OCI-M1 (cell line): ENCODE measurements around the gene C12orf50.
"Not testable (repeated sequence)": the region's sequence is repeated elsewhere in the genome, so short reads cannot be mapped to it uniquely, and the experiment has no call there.

Experiments used
- DNase-seq: peaks from one replicate; lab custom pipeline; 2025; lab: John Stamatoyannopoulos, UW

C12orf50 gene

GRCh38 chr12:87988534-87988933 lies 40.7 kb downstream of the C12orf50 start:
- DNase-seq, result no peak

- no peak for DNase-seq
These were observed 44.0 kb downstream of the C12orf50 start for GRCh38 chr12:87985069-87985675.

GRCh38 chr12:87982208-87982607 lies 47.0 kb downstream of the C12orf50 start:
- DNase-seq, result no peak

GRCh38 chr12:87981495-87981894 lies 47.7 kb downstream of the C12orf50 start:
- no peak for DNase-seq

- no peak for DNase-seq
These were observed 53.3 kb downstream of the C12orf50 start for GRCh38 chr12:87975879-87976278.

DNA sequence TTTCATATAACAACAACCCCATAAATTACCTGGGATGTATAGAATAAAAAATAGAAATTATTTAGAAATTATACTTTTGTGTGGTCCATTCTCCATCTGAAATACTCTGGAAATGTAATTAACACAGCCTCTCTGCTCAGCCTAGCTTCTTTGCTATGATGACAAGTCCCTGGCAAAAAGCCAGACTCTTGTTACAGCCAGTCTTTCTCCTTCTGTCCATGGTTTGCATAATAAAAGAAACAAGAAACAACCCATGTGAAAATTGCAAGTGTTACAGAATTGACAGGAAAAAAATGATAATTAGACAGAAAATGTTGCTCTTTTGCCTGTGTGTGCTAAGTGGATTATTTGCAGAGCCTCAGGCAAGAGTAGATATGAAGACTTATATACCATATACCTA lies 61.3 kb downstream of the C12orf50 start:
- DNase-seq, result peak; percentile 4

GRCh38 chr12:87960566-87960965 lies 68.6 kb downstream of the C12orf50 start:
- DNase-seq, result no peak

DNA sequence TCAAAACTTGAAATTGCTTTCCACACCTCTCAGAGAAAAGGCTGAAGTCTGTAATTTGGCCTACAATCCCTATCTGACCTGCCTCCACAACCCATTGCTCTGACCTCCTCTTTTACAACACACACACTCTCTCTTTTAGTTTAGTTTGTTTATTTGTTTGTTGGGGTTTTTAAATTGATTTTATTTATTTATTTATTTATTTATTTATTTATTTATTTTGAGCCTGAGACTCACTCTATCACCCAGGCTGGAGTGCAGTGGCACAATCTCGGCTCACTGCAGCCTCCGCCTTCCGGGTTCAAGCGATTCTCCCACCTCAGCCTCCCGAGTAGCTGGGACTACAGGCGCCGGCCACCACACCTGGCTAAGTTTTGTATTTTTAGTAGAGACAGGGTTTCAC lies 75.2 kb downstream of the C12orf50 start:
- not testable (repeated sequence) for DNase-seq

- peak; percentile 67 for DNase-seq
These were observed 75.8 kb downstream of the C12orf50 start for GRCh38 chr12:87953256-87953860.

- no peak for DNase-seq
These were observed 76.4 kb downstream of the C12orf50 start for GRCh38 chr12:87952850-87953249.

DNA sequence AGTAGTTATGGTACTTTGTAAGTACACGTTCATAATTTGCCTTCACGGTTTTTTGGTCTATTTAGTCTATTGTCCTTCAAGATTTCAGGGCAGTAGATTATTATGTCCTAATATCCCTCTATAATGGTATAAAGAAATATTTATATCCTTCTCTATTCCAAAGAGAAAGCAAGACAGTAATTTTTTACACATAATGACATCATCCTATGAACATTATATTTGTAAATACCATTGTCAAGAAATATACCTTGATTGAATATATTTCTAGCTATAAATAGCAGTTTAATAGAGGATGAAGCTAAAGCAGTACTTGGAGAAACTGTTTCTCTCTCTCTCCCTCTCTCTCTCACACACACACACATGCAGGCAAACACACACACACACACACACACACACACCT lies 77.0 kb downstream of the C12orf50 start:
- DNase-seq, result no peak

- no peak for DNase-seq
These were observed 85.4 kb downstream of the C12orf50 start for GRCh38 chr12:87943762-87944161.

GRCh38 chr12:87943023-87943422 lies 86.2 kb downstream of the C12orf50 start:
- no peak for DNase-seq

GRCh38 chr12:87939182-87939581 lies 90.0 kb downstream of the C12orf50 start:
- DNase-seq, result no peak

DNA sequence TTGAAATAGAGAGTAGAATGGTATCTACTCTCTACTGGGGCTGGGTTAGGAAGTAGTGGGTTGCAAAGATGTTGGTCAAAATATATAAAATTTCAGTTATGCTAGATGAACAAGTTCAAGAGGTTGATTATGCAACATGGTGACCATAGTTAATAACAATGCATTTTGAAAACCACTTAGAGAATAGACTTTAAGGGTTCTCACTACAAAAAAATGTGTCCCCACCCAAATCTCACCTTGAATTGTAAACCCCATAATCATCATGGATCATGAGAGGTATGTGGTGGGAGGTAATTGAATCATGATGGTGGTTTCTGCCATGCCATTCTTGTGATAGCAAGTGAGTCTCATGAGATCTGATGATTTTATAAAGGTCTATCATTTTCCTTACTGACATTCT lies 94.0 kb downstream of the C12orf50 start:
- DNase-seq, result no peak

GRCh38 chr12:87933991-87934390 lies 95.2 kb downstream of the C12orf50 start:
- DNase-seq, result no peak

DNA sequence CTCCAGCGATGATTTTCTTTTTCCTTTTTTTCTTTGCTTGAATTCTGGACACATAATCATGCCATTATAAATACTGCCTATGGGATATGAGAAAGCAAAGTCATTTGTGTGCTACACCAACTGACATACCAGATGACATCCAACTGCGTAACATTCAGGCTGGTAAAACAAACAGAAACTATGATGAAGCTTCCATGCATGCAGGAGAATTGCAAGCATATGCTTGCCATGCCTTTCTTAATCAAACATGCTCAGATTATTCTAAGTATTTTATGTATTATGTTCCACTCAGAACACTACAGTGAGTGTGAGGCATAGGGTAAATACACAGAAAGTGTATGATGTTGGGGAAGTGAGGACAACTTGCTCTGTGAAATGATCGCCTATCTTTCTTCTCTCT lies 97.4 kb downstream of the C12orf50 start:
- no peak for DNase-seq

GRCh38 chr12:87930627-87931026 lies 98.6 kb downstream of the C12orf50 start:
- no peak for DNase-seq
